Globus pallidus (tissue), 1 donor: ENCODE results near the gene C2CD3.
A peak's percentile ranks its signal among the peaks of the same experiment; 100 is the strongest.
"Not testable (repeated sequence)": the region's sequence is repeated elsewhere in the genome, so short reads cannot be mapped to it uniquely, and the experiment has no call there.

ENCODE experiments used
- DNase-seq: peaks from one replicate; pipeline ENCODE4 v3.0.0-alpha.2; 2015; ENCODE audit warnings: low spot score

Gene C2CD3

DNA sequence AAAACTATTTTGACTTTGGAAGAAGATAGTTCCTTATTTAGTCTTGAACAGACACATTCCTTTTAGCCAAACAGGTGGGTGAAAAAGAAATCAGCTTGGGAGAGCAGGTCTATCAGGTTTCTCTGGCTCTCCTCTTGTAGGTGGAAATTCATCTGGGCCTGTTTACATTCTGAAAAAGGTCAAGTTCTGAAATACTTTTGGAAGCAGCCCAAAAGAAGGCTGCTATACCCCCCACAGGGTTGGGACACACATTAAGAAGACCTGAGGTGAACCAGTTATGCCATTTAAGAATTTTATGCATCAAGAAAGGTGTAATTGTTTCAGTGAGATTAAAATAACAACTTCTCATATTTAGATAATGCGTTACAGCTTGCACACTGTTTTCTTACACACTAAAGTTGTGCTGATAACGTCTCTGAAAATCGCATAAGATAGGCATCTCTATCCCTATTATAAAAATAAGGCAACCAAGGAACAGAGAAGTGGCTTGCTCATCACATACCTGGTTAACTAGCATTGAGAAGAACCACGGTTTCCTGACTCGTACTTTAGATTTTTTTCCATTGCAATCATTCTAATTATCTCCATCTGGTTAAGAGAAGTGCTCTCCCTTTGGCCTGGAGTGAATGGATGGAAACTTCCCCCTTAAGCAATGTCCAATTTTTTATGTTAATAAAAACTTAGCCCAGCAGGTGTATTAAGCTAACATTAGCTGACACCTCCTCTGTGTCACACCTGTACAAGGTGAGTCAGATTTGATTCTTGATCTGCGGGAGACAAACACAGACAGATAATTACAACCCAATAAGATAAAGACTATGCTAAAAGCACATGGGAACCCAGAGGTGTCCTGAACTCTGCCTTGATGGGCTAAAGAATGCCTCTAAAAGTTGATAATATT, 101.4 kb downstream of the C2CD3 start:
- no peak for DNase-seq

DNA sequence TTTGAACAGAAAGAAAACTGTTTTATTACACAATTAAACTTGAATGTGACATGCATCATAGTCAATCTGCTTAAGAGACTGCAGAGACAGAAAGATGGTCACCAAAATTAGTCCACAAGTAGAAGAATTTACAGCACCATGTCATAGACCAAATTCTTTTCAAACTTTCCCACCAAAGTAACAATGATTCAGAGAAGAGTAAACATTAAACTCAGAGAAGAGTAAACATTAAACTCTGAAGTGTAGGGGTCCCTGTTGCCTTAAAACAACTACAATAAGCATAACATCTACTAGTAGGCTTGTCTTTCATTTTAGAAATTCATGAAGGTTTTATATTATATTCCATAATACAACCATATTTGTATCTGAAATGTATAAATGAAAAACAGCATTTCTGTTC, 104.1 kb downstream of the C2CD3 start:
- DNase-seq: not testable (repeated sequence)

DNA sequence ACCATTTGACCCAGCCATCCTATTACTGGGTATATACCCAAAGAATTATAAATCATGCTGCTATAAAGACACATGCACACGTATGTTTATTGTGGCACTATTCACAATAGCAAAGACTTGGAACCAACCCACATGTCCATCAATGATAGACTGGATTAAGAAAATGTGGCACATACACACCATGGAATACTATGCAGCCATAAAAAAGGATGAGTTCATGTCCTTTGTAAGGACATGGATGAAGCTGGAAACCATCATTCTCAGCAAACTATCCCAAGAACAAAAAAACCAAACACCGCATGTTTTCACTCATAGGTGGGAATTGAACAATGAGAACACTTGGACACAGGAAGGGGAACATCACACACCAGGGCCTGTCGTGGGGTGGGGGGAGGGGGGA, 105.3 kb downstream of the C2CD3 start:
- not testable (repeated sequence) for DNase-seq

GRCh38 chr11:74063628-74064027, 107.2 kb downstream of the C2CD3 start:
- not testable (repeated sequence) for DNase-seq

- not testable (repeated sequence) for DNase-seq
Observed at GRCh38 chr11:74061599-74061998, 109.2 kb downstream of the C2CD3 start.

- DNase-seq: no peak
Observed at GRCh38 chr11:74057249-74058151, 113.3 kb downstream of the C2CD3 start.

DNA sequence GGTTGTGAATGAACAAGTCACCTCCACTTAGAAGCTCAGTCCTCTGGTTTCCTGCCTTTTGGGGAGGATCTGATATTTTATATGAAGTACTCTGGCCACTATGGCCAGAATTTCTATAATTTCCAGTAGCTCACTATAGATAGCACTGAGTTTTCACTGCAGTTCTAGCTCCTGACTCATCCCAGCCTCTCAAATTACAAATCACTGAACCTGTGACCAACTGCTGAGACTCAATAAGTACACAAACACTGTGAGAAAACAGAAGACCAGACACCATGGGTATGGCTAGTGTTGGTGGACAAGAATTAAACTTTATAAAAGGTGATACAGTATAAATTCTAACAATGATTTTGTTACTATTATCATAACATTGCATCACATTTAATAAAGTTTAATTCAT, 114.9 kb downstream of the C2CD3 start:
- DNase-seq: no peak

DNA sequence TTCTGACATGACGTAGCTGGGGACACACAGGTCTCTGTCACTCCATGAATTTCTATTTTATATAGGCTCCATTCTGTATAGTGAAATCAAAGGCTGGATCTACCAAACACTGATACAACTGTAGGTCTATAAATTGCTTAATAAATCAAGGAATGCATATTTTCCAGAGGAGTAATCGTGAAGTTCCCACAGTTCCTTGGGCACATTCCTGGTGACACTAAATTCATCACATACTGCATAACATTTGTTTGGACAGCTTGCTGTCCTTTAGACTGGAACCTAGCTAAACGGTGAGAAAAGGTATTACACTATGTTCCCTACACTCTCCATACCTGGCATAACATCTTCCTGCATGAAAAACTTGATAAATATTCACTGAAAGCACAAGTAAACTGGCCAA, 120.3 kb downstream of the C2CD3 start:
- DNase-seq: no peak

- DNase-seq: no peak
Observed at GRCh38 chr11:74048993-74049392, 121.8 kb downstream of the C2CD3 start.

GRCh38 chr11:74044538-74044937, 126.3 kb downstream of the C2CD3 start:
- no peak for DNase-seq

GRCh38 chr11:74043450-74043849, 127.4 kb downstream of the C2CD3 start:
- DNase-seq: no peak

DNA sequence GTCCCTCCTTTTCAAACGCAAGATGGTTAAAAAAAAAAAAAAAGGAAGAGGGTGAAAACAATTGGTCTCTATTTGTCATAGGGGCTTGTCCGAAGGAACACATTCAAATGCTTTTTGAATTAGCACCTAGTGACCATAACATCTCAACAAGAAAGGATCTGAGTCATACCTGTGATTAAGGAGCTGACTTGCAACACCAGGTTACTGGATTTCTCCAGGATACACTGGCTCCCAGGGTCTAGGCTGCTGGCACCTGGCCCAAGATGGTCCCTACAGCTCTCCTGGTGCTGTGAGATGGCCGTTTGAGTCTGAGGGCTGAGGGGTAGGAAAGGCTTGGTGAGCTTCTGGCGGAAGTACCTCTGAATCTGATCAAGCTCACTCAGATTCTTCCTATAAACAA, 133.5 kb downstream of the C2CD3 start:
- DNase-seq: no peak

DNA sequence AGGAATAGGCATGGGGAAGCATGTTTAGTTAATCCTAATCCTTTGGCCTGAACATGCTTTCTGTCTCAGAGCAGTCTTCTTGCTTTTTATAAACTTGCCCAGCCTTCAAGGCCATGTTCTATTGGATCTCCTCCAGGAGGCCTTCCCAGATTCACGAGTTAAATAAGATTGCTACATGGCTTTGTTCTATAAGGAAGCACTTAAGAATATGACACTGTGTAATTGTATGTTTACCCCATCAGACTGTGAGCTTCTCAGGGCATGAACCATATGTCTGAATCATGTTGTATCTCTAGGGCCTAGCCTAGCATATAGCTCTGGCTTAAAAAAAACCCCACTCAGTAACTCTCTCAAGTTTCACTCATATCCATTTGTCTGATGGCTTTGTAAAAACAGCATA, 135.5 kb downstream of the C2CD3 start:
- DNase-seq: no peak

DNA sequence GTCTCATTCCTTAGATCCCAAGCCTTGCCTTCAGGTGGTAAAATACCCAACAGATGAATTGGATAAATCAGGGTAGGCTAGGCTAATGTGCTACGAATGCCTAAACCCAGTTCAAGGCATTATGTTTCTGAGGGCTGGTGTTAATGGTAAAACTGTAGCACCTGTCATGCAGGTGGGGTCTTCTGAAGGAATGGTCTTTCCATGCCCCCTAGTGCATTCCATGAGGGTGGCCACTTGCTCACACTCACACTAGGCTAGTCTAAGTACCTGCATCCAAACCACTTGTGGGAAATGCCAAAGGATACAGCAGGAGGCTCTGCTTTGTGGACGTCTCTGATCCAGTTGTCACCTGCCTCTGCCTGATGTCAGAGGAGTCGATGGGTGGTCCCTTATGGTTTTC, 137.8 kb downstream of the C2CD3 start:
- DNase-seq: no peak

DNA sequence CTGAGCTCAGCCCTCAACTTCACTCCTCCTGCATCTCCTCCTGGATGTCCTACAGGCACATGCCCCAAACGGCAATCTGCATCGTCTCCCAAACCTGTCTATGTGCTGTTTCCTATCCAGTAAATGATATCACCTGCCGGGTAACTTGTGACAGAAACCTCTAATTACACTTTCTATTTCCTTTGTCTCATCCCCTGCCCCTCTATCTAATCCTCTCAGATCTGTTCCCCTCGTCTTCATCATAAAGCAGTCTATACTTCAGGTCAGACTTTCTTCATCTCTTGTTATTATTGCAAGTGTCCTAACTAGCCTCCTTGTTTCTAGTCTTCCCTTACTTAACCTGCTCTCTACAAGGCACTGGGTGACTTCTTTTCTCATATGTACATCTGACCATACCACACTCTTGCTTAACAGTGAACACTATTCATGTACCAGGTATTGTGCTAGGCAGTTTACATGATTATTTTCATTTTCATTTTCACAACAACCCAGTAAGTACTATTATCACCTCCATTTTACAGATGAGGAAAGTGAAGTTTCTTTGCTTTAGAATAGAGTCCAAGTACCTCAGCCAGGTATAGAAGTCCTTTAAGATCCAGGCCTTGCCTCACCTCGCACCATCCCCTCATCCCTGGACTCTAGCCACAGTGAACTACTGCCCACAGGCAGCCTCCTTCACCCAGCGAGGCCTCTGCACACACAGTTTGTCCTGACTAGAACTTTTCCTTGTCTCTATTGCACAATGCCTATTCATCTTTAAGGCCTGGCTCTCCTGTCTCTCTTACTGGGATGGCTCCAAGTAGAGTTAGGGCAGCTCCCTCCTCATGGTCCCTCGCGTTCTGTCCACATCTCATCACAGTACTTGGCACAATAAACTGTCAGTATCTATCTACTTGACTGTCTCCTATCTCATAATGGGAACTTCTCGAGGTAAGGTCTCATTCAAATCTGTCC, 139.8 kb downstream of the C2CD3 start:
- DNase-seq: no peak

GRCh38 chr11:74025467-74026166, 145.2 kb downstream of the C2CD3 start:
- DNase-seq: no peak

- no peak for DNase-seq
Observed at GRCh38 chr11:74024261-74025029, 146.4 kb downstream of the C2CD3 start.

DNA sequence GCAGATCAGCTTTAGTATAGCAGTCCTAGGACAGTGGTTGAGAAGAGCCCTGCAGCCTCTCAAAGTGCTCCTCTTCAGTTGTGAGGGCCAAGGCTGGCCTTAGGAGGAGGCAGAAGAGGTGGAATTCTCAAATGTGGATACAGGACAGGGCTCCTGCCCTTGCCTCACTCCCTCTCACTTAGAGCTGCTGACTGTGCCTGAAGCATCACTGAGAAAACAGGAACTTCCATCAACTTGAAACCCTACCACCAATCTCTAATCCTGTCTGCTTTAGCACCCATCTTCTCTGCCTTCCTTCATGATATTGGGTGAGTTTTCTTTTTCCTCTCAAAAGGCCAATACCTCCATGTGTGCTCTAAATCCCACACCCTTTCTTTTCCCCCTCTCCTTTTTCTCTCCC, 147.5 kb downstream of the C2CD3 start:
- DNase-seq: peak; percentile 34

DNA sequence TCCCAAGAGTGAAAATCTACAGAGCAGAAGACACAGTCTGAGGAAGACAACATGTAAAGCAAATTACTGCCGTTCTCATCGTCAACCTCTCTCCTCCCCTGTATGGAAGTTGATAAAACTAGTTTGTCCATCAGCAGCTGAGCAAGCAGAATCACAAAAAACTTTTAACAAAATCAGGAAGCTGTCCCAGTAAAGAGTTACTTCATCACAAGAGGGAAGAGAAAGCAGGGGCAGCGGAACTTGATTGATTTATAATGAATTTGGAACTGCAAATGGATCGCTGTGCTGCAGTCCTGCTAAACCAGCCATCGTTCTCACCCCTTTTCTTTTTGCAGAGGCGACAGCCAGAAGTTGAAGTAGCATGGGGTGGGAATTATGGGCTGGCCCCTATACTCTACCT, 148.3 kb downstream of the C2CD3 start:
- peak; percentile 42 for DNase-seq

DNA sequence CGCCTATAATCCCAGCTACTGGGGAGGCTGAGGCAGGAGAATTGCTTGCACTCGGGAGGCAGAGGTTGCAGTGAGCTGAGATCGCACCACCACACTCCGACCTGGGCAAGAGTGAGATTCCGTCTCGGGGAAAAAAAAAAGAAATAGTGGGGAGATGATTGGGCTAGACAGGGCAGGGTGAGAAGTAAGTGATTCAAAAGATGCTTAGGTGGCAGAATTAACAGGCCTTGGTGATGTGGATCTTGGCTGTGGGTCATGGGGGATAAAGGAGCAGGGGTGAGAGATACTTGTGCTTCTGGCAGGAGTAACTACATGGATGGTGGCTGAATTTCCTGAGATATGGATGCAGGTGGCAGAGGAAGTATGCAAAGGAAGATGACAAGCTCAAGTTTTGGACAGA, 148.8 kb downstream of the C2CD3 start:
- DNase-seq: no peak
